SJSA1 (cell line): ENCODE results near the gene TEKTIP1. TPM values are rescaled to one million over a fixed set of nuclear protein-coding genes. Genes with fewer than 3 reads are reported as not detected.

Experiments used
- DNase-seq, 2 experiments: peaks; one replicate each; pipeline ENCODE4 v3.0.0-alpha.2; 2015 to 2020; ENCODE audit warnings: low spot score in 2 of 2, low read depth in 1 of 2
- H3K27ac ChIP-seq: fragments of 250-450 bp; sonication (Bioruptor Pico); 2 replicates; pipeline ENCODE4 v1.5.1; 2020; ENCODE audit warnings: mild to moderate bottlenecking, moderate library complexity
- H3K27me3 ChIP-seq: fragments of 250-450 bp; sonication (Bioruptor Pico); replicated peaks from 2 replicates; pipeline ENCODE4 v1.5.1; 2020; ENCODE audit warnings: mild to moderate bottlenecking, moderate library complexity
- H3K36me3 ChIP-seq: fragments of 250-450 bp; sonication (Bioruptor Pico); 2 replicates; pipeline ENCODE4 v1.5.1; 2020; ENCODE audit warnings: mild to moderate bottlenecking
- H3K4me1 ChIP-seq: fragments of 250-450 bp; sonication (Bioruptor Pico); replicated peaks from 2 replicates; pipeline ENCODE4 v1.6.1; 2021; ENCODE audit warnings: mild to moderate bottlenecking
- H3K4me3 ChIP-seq: fragments of 250-450 bp; sonication (Bioruptor Pico); 2 replicates; pipeline ENCODE4 v1.5.1; 2020; ENCODE audit warnings: mild to moderate bottlenecking
- H3K9me3 ChIP-seq: fragments of 250-450 bp; sonication (Bioruptor Pico); replicated peaks from 2 replicates; pipeline ENCODE4 v1.5.1; 2020; ENCODE audit warnings: mild to moderate bottlenecking
- total RNA-seq: library from RNA; depleted of rRNA; stranded (reverse); fragments of >200 nt; shearing (Covaris generic); gene quantifications from 2 replicates; pipeline ENCODE4 v1.2.3, GENCODE V29; 2014; rRNA removed

TEKTIP1 gene
- 0.26 TPM in 1 of 2 replicates, not detected in the other for total RNA-seq

DNA sequence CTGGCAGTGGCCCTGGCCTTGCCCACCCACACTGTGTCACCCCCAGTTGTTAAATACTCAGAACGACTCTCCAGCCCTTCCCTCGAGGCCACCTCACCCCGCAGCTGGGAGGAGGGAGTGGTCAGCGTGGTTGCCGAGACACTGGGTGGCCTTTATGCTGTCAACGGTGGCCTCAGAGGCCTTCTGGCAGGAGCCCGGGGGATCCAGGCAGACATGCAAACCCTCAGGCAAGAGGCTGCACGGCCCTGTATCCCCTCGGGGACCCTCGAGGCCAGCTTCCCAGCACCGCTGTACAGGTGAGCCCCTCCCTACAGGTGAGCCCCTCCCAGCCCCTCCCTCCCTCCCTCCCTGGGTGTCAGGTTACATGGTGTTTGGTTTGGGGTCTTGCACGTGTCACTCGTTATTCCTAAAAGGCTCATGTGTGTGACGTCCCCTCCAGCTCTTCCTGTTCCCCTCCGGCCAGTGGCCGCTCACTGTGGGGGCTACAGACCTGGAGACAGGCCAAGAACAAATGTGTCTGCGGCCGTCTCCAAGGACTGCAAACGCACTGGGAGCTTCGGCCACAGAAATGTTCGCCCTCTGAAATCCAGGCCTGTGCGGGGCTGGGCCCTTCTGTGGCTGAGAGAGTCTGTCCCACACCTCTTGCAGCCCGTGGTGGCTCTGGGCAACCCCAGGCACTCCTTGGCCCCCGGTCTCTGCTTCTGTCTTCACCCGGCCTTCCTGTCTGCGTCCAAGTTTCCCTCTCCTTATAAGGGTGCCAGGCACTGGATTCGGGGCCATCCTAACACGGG, at the start of gene TEKTIP1:
TSS of gene TEKTIP1 (plus strand) at position 210 of the 791 bp plus-strand sequence. CDS start at position 214, 4 bp downstream.
- no peak within 1 kb of the TSS for H3K27ac ChIP-seq
- H3K36me3 ChIP-seq, result peaks cover 67% of the 10 kb centered on the region
- no peak within 1 kb of the TSS for H3K4me3 ChIP-seq
- no peaks in the 10 kb centered on the region for H3K9me3 ChIP-seq
- H3K27me3 ChIP-seq, result no peaks in the 10 kb centered on the region
- DNase-seq, result peak; percentile 48 to 76
- peaks cover 17% of the 10 kb centered on the region for H3K4me1 ChIP-seq

DNA sequence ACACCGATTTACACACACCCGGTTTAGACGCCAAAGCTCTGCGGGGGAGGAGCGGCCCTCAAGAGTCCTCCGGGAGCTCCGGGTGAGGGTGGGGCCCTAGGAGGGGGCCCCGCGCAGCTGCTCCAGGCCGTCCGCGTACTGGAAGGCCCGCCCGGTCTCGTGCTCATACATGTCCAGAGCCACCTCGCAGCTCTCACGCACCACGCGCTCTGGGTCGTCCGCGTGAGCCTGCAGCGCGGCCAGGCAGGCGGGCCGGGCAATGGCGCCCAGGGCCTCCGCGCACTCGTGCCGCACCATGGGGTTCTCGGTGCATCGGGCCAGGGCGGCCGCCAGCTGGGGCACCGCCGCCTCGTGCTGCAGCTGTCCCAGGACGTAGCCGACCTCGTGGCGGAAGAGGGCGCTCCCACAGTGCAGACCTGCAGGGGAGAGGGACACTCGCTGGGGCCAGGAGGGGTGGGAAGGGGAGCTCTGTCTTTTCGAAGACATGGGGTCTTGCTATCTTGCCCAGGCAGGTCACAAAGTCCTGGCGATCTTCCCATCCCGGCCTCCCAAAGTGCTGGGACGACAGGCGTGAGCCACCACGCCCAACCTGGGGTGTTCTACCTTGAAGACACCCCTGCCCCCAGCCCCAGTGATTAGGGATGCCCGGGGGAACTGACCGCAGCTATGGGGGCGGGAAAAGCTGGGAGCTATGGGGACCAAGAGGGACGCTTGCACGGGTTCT, 47.4 kb upstream of the TEKTIP1 start:
- no peak overlapping the region for H3K4me3 ChIP-seq
- H3K36me3 ChIP-seq, result peaks cover 52% of the 10 kb centered on the region
- no peaks in the 10 kb centered on the region for H3K27me3 ChIP-seq
- no peak for DNase-seq
- H3K4me1 ChIP-seq, result no peaks in the 10 kb centered on the region
- no peak overlapping the region for H3K27ac ChIP-seq
- H3K9me3 ChIP-seq, result no peaks in the 10 kb centered on the region

DNA sequence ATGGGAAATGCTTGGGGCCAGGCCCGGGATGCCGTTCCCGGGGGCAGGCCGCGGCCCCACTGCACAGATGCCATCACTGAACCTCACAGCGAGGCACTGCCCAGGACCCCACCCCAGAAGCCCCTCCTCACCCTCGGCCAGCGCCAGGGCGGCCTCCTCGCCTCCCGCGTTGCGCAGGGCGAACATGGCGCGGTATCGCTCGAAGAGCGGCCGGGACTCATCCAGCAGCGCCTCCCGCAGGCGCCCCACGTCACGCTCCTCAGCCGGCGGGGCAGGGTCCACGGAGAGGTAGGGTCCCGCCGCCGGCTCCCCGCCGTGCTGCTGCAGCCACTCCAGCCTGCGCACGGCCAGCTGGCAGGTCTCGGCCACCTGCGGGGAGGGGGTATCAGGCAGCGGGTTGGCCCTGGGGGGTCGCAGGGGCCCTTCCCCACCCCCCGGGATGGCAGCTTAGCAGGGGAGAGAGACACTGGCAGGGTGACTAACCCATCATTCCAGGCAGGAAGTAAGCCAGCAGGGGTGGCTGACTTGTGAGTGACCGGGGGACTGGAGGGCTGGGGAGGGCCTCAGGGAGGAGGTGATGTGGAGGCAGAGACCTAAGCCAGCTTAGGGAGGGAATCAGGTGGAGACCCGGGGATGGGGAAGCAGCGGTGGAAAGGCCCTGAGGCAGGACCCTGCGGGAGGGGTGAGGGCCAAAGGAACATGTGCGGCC, 46.7 kb upstream of the TEKTIP1 start:
- H3K27ac ChIP-seq, result no peak overlapping the region
- H3K36me3 ChIP-seq, result peaks cover 53% of the 10 kb centered on the region
- H3K4me3 ChIP-seq, result no peak overlapping the region
- no peaks in the 10 kb centered on the region for H3K9me3 ChIP-seq
- no peaks in the 10 kb centered on the region for H3K27me3 ChIP-seq
- no peaks in the 10 kb centered on the region for H3K4me1 ChIP-seq
- DNase-seq, result no peak

DNA sequence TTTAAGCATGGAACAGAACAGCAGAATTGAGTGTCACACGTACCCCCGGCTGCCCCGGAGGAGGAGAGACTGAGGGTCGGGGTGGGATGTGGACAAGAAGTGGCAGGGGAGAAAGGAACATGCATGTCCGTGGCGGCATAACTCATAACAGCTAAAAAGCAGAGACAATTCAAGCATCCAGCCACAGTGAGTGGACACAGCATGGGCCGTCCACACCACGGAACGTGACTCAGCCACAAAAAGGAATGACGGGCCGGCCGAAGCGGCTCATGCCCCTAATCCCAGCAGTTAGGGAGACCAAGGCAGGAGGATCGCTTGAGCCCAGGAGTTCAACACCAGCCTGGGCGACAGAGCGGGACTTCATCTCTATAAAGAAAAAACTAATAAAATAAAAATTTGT, 46.1 kb upstream of the TEKTIP1 start:
- no peak for DNase-seq
- H3K36me3 ChIP-seq, result peaks cover 53% of the 10 kb centered on the region
- no peak overlapping the region for H3K4me3 ChIP-seq
- H3K27me3 ChIP-seq, result no peaks in the 10 kb centered on the region
- no peaks in the 10 kb centered on the region for H3K9me3 ChIP-seq
- H3K4me1 ChIP-seq, result no peaks in the 10 kb centered on the region
- no peak overlapping the region for H3K27ac ChIP-seq

DNA sequence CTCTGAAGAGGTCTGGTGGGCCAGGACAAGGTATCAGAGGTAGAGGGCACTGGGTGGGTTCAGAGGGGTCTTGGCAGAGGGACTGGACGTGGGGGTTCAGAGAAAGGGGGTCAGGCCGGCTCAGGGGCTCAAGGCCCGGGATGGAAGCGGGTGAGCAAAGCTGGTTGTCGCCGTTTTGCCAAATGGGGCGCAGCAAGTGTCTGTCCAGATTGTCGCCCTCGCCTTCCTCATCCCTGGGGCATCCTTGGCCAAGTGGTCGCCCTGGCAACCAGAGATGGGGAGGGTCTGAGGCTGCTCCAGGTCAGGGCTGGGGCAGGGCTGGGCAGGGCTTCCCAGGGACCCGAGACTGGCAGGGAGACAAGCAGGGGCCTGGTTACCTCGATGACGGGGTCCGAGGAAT, 45.3 kb upstream of the TEKTIP1 start:
- Histone ChIP-seq H3K4me1 (no peaks in the 10 kb centered on the region), H3K36me3 (peaks cover 53% of the 10 kb centered on the region), H3K9me3 (no peaks in the 10 kb centered on the region), H3K4me3 (no peak overlapping the region), H3K27me3 (no peaks in the 10 kb centered on the region), H3K27ac (no peak overlapping the region)
- DNase-seq, result no peak

DNA sequence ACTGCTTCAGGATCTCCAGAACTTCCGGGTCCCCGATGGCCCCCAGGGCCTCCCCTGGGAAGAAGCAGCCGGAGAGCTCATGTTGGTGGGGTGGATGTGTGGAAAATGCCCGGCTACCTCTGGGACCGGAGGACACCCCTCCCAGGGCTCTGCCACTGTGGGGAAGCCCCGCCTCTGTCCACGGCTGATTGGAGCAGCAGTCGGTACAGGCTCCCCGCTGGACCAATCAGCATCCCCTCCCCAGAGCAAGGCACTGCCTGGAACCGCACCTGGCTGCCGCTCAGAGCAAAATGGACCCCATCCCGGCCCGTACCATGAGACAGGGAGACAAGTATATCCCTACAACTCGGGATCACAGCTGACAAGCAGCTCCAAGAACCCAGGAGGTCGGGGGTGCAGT, 44.9 kb upstream of the TEKTIP1 start:
- DNase-seq, result no peak
- Histone ChIP-seq H3K4me3 (no peak overlapping the region), H3K4me1 (no peaks in the 10 kb centered on the region), H3K9me3 (no peaks in the 10 kb centered on the region), H3K27ac (no peak overlapping the region), H3K27me3 (no peaks in the 10 kb centered on the region), H3K36me3 (peaks cover 55% of the 10 kb centered on the region)

DNA sequence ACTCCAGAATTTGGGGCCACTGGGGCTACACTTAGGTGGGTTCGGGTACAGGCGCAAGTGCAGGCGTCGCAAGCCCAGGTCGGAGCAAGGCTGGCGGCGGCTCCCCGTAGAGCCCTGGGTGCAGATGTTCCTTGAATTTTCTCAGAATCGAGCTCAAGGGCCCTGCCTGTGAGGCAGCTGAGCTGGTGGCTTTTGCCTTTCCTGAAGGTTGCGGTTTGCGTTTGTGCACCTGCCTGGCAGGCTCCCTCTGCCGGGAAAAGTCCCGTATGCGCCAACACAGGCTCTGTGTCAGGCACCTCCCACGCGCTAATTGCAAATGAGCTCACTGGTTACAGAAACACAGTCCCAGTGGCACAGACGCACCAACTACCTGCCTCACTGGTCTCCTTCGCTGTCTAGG, 44.4 kb upstream of the TEKTIP1 start:
- H3K9me3 ChIP-seq, result no peaks in the 10 kb centered on the region
- no peaks in the 10 kb centered on the region for H3K27me3 ChIP-seq
- H3K4me1 ChIP-seq, result peaks cover 3% of the 10 kb centered on the region; the same call in 1 of the 2 replicates
- H3K36me3 ChIP-seq, result peaks cover 58% of the 10 kb centered on the region
- no peak for DNase-seq
- no peak overlapping the region for H3K27ac ChIP-seq
- H3K4me3 ChIP-seq, result no peak overlapping the region

DNA sequence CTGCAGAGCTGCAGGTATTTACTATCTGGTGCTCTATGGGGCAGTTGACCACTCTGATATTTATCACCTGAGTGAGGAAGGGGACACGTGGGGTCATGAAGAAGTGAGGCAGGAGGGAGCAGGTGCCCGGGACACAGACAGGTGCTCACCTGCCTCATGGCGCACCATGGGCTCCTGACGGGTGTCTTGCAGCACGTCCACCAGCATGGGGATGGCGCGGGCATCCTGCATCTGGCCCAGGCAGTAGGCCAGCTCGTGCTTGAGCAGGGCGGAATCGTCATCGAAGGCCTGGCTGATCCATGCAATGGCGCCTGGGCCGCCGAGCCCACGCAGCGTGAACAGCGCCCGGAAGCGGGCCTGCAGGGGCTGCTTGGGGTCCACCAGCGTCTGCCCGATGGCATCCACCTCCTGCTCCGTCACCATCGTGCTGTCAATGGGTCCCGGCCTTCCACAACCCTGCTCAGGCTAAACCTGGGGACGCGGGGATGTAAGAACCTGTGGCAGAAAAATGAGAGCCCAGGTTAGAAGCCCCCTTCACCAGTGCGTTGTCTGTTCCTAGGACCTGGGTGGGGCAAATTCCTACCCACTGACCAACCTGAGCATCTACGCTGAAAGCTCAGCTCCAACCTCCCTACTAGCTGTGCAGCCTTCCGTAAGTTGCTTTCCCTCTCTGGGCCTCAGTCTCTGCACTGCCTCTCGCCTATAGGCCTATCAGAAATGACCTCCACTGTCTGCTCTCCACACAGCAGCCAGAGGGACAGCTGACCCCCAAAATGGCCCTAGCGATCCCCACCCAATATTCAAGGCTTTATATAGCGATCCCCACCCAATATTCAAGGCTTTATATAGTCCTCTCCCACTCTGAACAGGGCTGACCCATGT, 42.3 kb upstream of the TEKTIP1 start:
- Histone ChIP-seq H3K4me1 (peaks cover 10% of the 10 kb centered on the region), H3K4me3 (no peak overlapping the region), H3K9me3 (no peaks in the 10 kb centered on the region), H3K27me3 (no peaks in the 10 kb centered on the region), H3K36me3 (peaks cover 59% of the 10 kb centered on the region), H3K27ac (no peak overlapping the region)
- DNase-seq, result no peak

DNA sequence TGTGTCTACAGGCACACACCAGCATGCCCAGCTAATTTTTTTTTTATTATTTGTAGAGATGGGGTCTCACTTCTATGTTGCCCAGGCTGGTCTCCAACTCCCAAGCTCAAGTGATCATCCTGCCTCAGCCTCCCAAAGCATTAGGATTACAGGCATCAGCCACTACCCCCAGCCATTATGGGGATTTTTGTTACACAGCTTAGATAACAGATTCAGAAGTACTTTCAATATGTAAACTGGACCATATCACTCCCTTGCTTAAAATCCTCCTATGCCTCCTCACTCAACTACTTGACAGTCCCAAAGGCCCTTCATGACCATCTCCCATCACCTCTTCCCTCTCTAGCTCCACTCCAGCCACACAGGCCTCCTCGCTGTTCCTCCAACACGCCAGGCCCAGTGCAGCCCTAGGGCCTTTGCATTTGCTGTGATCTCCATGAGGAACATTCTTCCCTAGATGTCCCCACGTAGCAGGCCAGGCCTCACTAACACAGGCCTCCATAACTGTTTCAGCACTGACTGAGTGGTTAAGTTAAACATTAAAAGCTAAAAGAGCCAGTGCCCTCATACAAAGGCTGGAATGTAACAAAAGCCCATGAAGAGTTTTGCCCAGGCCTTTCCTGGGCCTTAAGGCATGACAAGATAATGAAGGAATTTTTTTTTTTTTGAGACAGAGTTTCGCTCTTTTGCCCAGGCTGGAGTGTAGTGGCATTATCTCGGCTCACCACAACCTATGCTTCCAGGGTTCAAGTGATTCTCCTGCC, 41.0 kb upstream of the TEKTIP1 start:
- Histone ChIP-seq H3K4me3 (no peak overlapping the region), H3K4me1 (peaks cover 10% of the 10 kb centered on the region), H3K9me3 (no peaks in the 10 kb centered on the region), H3K36me3 (peaks cover 46% of the 10 kb centered on the region), H3K27ac (no peak overlapping the region), H3K27me3 (no peaks in the 10 kb centered on the region)
- no peak for DNase-seq

DNA sequence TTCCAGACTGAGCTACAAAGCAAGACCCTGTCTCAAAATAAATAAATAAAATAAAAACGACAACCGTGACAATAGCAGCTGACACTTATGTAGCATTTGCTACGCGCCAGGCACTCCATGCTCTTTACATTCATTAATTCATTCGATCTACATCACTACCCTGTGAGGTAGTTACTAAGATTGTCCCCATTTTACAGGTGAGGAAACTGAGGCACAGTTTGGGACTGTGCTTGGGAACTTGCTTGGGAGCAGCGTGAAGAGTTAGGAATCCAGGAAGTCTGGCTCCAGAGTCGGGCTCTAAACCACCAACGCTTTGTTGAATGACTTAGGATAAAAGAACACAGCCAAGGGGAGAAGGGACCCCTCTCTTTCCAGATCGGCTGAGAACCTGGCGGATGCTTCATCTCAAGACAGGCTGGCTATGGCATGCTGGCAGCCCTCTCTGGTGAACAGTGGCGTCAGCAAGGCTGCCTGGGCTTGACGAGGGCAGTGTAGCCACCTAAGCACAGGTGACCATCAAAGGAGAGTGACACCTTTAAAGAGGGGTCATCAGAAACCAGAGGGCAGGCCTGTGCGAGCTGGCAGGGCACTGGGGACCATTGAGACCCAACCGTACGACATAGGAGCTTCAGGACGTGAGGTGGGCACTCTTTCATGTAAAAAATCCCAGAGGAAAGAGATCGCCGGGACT, 39.1 kb upstream of the TEKTIP1 start:
- Histone ChIP-seq H3K9me3 (no peaks in the 10 kb centered on the region), H3K4me1 (peaks cover 10% of the 10 kb centered on the region), H3K27me3 (no peaks in the 10 kb centered on the region), H3K27ac (peak overlapping the region; percentile 98), H3K36me3 (peaks cover 28% of the 10 kb centered on the region), H3K4me3 (peak overlapping the region; percentile 85)
- no peak for DNase-seq

DNA sequence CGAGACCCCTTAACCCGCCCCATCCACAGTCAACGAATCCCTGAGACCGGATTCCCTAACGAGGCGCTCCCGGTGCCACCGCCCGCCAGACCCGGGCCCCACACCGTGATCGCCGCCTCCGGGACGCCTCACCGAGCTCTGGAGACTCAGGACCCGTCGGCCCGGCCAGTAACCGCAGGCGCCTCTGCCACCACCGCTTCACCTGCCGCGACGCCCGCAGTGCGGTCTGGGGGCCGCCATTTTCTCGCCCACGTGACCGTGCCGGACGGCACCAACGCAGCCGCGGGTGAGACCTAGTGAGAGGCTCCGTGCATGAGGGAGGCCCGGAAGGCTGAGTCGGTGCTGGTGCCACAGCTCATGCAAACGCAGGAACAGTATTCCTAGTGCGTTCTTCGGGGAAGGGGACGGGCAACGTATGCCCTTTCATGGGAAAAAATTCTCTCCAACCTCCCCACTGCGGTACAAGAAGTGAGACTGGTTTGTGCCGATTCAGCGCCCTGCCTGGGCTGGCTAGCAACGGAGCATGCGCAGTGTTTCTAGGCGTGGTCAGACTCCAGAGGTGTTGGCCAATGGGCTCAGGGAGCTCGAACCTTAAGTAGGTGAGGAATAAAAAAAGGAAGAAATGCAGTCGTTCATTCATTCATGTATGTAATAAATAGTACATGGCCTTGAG, 38.4 kb upstream of the TEKTIP1 start, which contains the start of gene DOHH:
TSS of gene DOHH (minus strand) at position 246 of the 673 bp plus-strand sequence. CDS start 3,860 bp downstream, outside the sequence.
- peak within 1 kb of the TSS; percentile 98 for H3K27ac ChIP-seq
- H3K4me1 ChIP-seq, result peaks cover 14% of the 10 kb centered on the region
- peak; percentile 96 for DNase-seq
- H3K36me3 ChIP-seq, result peaks cover 21% of the 10 kb centered on the region
- peak within 1 kb of the TSS; percentile 85 for H3K4me3 ChIP-seq
- H3K27me3 ChIP-seq, result no peaks in the 10 kb centered on the region
- no peaks in the 10 kb centered on the region for H3K9me3 ChIP-seq

DNA sequence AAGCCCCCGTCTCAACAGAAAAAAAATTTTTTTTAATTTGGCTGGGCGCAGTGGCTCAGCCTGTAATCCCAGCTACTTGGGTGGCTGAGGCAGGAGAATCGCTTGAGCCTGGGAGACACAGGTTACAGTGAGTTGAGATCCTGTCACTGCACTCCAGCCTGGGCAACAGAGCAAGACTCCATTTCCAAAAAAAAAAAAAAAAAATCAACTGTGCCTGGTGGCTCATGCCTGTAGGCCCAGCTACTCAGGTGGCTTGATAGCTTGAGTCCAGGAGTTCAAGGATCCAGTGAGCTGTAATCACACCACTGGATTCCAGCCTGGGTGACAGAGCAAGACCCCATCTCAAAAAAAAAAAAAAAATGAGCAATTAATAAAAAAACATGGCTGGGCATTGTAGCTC, 37.2 kb upstream of the TEKTIP1 start:
- Histone ChIP-seq H3K4me1 (peaks cover 17% of the 10 kb centered on the region), H3K9me3 (no peaks in the 10 kb centered on the region), H3K27me3 (no peaks in the 10 kb centered on the region), H3K36me3 (peaks cover 15% of the 10 kb centered on the region), H3K4me3 (no peak overlapping the region), H3K27ac (no peak overlapping the region)
- DNase-seq, result no peak
